AG09319 (cell line): Measurements from ENCODE around the gene ETFRF1.

ENCODE experiments used
- DNase-seq: peaks from one replicate; pipeline ENCODE4 v3.0.0-alpha.2; 2010; ENCODE audit warnings: low read depth; ENCODE audit errors: extremely low read depth
- CTCF ChIP-seq: IDR thresholded peaks from 2 replicates; pipeline ENCODE4 v1.5.1; 2011; ENCODE audit warnings: low read depth, mild to moderate bottlenecking, inconsistent platforms, low read length, moderate library complexity

The ETFRF1 gene

DNA sequence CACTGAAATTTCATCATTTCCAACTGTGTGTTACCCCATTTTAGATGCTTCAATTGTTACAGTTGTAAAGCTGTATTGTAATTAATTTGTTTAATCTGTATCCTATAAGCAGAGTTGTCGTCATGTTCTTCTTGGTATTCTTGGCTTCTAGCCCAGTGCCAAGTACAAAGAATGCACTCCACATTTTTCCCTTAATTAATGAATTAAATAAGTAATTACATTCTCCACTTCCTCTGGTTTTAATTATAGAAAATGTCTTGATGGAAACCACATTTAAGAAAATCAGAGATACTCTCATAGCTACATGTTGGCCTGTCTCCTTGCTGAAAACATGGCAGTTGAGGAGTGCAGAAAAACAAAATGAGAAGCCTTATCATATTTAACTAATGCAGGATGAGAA lies 823 bp upstream of the ETFRF1 start:
- DNase-seq: peak; percentile 63
- TF ChIP-seq CTCF: no peak

GRCh38 chr12:25194722-25195055 lies 348 bp upstream of the ETFRF1 start:
- no peak for DNase-seq
- TF ChIP-seq CTCF: no peak

DNA sequence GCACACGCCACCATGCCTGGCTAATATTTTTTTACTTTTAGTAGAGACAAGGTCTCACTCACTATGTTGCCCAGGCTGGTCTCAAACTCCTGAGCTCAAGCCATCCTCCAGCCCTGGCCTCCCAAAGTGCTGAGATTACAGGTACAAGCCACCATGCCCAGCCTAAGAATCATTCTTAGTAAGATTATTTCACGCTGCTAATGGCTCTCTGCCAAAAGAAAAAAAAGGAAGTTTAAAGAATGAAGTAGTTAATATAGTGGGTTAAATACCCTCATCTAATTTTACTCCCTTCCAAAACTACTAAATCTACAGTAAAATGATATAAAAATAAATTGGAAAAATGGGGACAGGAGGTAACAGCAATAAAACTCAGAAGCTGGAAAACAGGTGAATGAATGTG lies 2.6 kb downstream of the ETFRF1 start:
- TF ChIP-seq CTCF: no peak

DNA sequence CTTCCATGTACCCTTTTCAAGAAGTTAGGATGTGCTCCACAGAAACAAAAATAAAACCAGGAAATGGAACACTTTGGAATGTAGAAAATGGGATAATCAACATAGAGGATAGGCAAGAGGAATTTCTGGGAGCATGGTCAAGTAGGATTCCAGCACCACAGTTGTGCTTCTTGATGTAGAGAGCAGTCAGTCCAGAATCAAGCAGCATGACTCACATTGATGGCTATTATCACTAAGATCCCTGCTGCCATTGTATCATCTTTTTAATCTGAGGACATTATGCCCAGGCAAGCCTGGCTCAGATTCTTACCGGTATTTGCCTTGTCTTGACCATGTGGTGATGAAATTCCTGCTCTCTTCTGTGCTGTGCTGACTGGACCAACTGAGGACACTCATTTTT lies 5.7 kb downstream of the ETFRF1 start:
- DNase-seq: no peak
- TF ChIP-seq CTCF: no peak

More for the DNA sequence above, 2.6 kb downstream of the ETFRF1 start:
- DNase-seq: no peak

- TF ChIP-seq CTCF: no peak
- DNase-seq: no peak
These were observed 7.1 kb downstream of the ETFRF1 start for GRCh38 chr12:25202137-25202536.

DNA sequence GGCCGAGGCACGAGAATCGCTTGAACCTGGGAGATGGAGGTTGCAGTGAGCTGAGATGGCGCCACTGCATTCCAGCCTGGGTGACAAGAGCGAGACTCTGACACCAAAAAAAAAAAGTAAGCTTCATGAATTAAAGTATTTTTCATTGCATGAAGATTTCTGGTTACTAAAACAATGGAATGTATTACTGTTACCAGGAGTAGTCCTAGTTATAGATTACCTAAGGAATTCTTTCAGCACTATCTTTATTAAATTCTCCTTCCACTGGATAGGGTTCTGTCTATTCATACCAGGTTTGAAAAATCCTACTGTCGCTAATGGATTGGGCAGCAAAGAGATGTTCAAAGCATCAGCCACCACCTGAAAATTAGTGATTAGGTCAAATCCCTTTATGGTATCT lies 12.4 kb downstream of the ETFRF1 start:
- no peak for TF ChIP-seq CTCF
- DNase-seq: no peak

- DNase-seq: no peak
- no peak for TF ChIP-seq CTCF
These were observed 12.8 kb downstream of the ETFRF1 start for GRCh38 chr12:25207846-25208245.
